GM23338 (cell line): ENCODE data around the gene ZCCHC2. TPM values are rescaled to one million over a fixed set of nuclear protein-coding genes. Genes with fewer than 3 reads are reported as not detected.

Experiments
- ATAC-seq: fragments of 200-7000 bp; cut with Tn5 transposase; 3 replicates; pipeline ENCODE4 v1.9.1; 2020
- DNase-seq: peaks from one replicate; pipeline ENCODE4 v3.0.0-alpha.2; 2015; ENCODE audit warnings: low spot score
- H2AFZ ChIP-seq: fragments of 200-600 bp; sonication (generic); 2 replicates; pipeline ENCODE4 v1.8.0; 2016; ENCODE audit warnings: antibody characterized with exemption, mild to moderate bottlenecking, moderate library complexity
- H3F3A ChIP-seq: fragments of 200-600 bp; sonication (generic); replicated peaks from 2 replicates; pipeline ENCODE4 v1.8.0; 2017; ENCODE audit warnings: antibody characterized with exemption, mixed run types, low read depth
- H3K27ac ChIP-seq: fragments of 200-600 bp; sonication (generic); 2 replicates; pipeline ENCODE4 v1.6.1; 2016; ENCODE audit warnings: low read depth
- H3K27me3 ChIP-seq: fragments of 200-600 bp; sonication (generic); 2 replicates; pipeline ENCODE4 v1.8.0; 2016; ENCODE audit warnings: mild to moderate bottlenecking, mixed run types, moderate library complexity; ENCODE audit not compliant: insufficient read depth
- H3K36me3 ChIP-seq: fragments of 200-600 bp; sonication (generic); 2 replicates; pipeline ENCODE4 v1.8.0; 2016; ENCODE audit warnings: mild to moderate bottlenecking; ENCODE audit not compliant: insufficient read depth
- H3K4me1 ChIP-seq: fragments of 200-600 bp; sonication (generic); 2 replicates; pipeline ENCODE4 v1.8.0; 2016; ENCODE audit warnings: mild to moderate bottlenecking, moderate library complexity; ENCODE audit not compliant: insufficient read depth
- H3K4me2 ChIP-seq: fragments of 200-600 bp; sonication (generic); 2 replicates; pipeline ENCODE4 v1.7.1; 2017; ENCODE audit warnings: mixed run types
- H3K4me3 ChIP-seq: fragments of 200-600 bp; sonication (generic); 2 replicates; pipeline ENCODE4 v1.6.1; 2016; ENCODE audit warnings: mixed run types
- H3K79me2 ChIP-seq: fragments of 200-600 bp; sonication (generic); replicated peaks from 2 replicates; pipeline ENCODE4 v1.8.0; 2017; ENCODE audit warnings: mild to moderate bottlenecking; ENCODE audit not compliant: insufficient read depth
- H3K9me2 ChIP-seq: fragments of 200-600 bp; sonication (generic); 2 replicates; pipeline ENCODE4 v1.8.0; 2017; ENCODE audit not compliant: insufficient read depth
- H4K20me1 ChIP-seq: fragments of 200-600 bp; sonication (generic); replicated peaks from 2 replicates; pipeline ENCODE4 v1.8.0; 2017; ENCODE audit warnings: mild to moderate bottlenecking; ENCODE audit not compliant: insufficient read depth
- H3K27ac Mint-ChIP-seq: 2 replicates; pipeline ENCODE4 v1.8.0; 2020; ENCODE audit warnings: inconsistent platforms, mild to moderate bottlenecking, moderate library complexity, mixed read lengths
- H3K27me3 Mint-ChIP-seq: 3 replicates; pipeline ENCODE4 v1.8.0; 2022; ENCODE audit warnings: low read depth, mild to moderate bottlenecking, moderate library complexity, mixed read lengths, inconsistent platforms; ENCODE audit not compliant: insufficient read depth, poor library complexity
- H3K36me3 Mint-ChIP-seq: 3 replicates; pipeline ENCODE4 v1.8.0; 2021; ENCODE audit warnings: low read depth, mild to moderate bottlenecking, inconsistent platforms, moderate library complexity, mixed read lengths
- H3K4me1 Mint-ChIP-seq: 3 replicates; pipeline ENCODE4 v1.8.0; 2020; ENCODE audit warnings: mild to moderate bottlenecking, inconsistent platforms, mixed read lengths
- H3K4me3 Mint-ChIP-seq: 3 replicates; pipeline ENCODE4 v1.8.0; 2021; ENCODE audit warnings: moderate library complexity, mild to moderate bottlenecking, inconsistent platforms, mixed read lengths
- H3K9me3 Mint-ChIP-seq: 3 replicates; pipeline ENCODE4 v1.8.0; 2020; ENCODE audit warnings: moderate library complexity, mild to moderate bottlenecking, inconsistent platforms, mixed read lengths
- CREB1 ChIP-seq: fragments of 250-450 bp; sonication (Bioruptor Pico); IDR thresholded peaks from 2 replicates; pipeline ENCODE4 v1.5.0; 2020; ENCODE audit warnings: low read depth, mild to moderate bottlenecking, moderate library complexity
- EZH2 ChIP-seq: fragments of 200-600 bp; sonication (generic); IDR thresholded peaks from one replicate; pipeline ENCODE4 v1.8.0; 2017; ENCODE audit warnings: antibody characterized with exemption, mild to moderate bottlenecking, low read depth; ENCODE audit not compliant: unreplicated experiment
- EZH2phosphoT487 ChIP-seq: fragments of 200-600 bp; sonication (generic); IDR thresholded peaks from one replicate; pipeline ENCODE4 v1.8.1; 2018; ENCODE audit warnings: antibody characterized with exemption; ENCODE audit not compliant: unreplicated experiment
- JUNB ChIP-seq: IDR thresholded peaks from one replicate; pipeline ENCODE4 v1.6.1; 2016; ENCODE audit warnings: antibody characterized with exemption; ENCODE audit not compliant: unreplicated experiment
- NANOG ChIP-seq: IDR thresholded peaks from 2 replicates; pipeline ENCODE4 v1.6.1; 2016; ENCODE audit warnings: antibody characterized with exemption, borderline replicate concordance
- POLR2AphosphoS5 ChIP-seq: IDR thresholded peaks from 2 replicates; pipeline ENCODE4 v1.6.1; 2016; ENCODE audit warnings: antibody characterized with exemption, low read depth
- STAT1 ChIP-seq: IDR thresholded peaks from one replicate; pipeline ENCODE4 v1.6.1; 2016; ENCODE audit warnings: antibody characterized with exemption; ENCODE audit not compliant: unreplicated experiment
- ZNF114 ChIP-seq: fragments of 250-450 bp; sonication (Bioruptor Pico); IDR thresholded peaks from 2 replicates; pipeline ENCODE4 v1.5.0; 2020; ENCODE audit warnings: mild to moderate bottlenecking, moderate library complexity
- ZNF331 ChIP-seq: fragments of 250-450 bp; sonication (Bioruptor Pico); IDR thresholded peaks from 2 replicates; pipeline ENCODE4 v1.5.0; 2020; ENCODE audit warnings: low read depth, mild to moderate bottlenecking, moderate library complexity
- polyA plus RNA-seq: library from polyadenylated mRNA; unstranded; fragments of >200 nt; fragmentation: Nextera tagmentation; extraction: Ambion mirVana; gene quantifications from 2 replicates; pipeline ENCODE4 v1.2.1, GENCODE V29; 2016
- total RNA-seq: library from RNA; depleted of rRNA; stranded (reverse); fragments of >200 nt; shearing (Covaris generic); gene quantifications from 2 replicates; pipeline ENCODE4 v1.2.3, GENCODE V29; 2014
- TF ChIP-seq, protein P1 (sequence below): IDR thresholded peaks from 2 replicates; pipeline ENCODE4 v1.6.1; 2016; ENCODE audit warnings: antibody characterized with exemption
- TF ChIP-seq, protein P2 (sequence below): IDR thresholded peaks from one replicate; pipeline ENCODE4 v1.6.1; 2018; ENCODE audit warnings: antibody characterized with exemption; ENCODE audit not compliant: unreplicated experiment
- TF ChIP-seq, protein P3 (sequence below), 2 experiments: fragments of 200-600 bp in 1 of 2; sonication (generic) in 1 of 2; conservative IDR thresholded peaks; 2 replicates each; pipeline versions ENCODE4 v1.5.1 to v1.6.1; 2016 to 2017; ENCODE audit warnings: antibody characterized with exemption in 2 of 2, low read depth in 2 of 2, mild to moderate bottlenecking in 2 of 2, moderate library complexity in 1 of 2

Gene ZCCHC2
- total and polyA plus RNA-seq, 2 experiments from 2014 or later = 5.4 to 15.4 TPM

DNA sequence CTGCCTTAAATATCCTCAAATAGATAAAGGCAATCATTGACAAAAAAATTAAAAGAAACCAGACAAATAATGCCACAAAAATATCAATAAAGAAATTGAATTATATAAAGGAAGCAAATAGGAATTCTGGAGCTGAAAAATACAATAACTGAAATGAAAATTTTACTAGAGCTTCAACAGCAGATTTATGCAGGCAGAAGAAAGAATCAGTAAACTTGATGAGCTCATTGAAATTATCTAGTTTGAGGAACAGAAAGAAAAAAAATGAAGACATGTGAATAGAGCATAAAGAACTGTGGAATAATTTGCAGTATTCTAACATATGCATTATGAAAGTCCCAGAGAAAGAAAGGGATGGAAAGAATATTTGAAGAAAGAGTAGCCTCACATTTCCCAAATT lies 41.9 kb upstream of the ZCCHC2 start:
- Histone ChIP-seq H4K20me1 (no peaks in the 10 kb centered on the region), H3K4me3 (no peak overlapping the region), H3K4me1 (no peaks in the 10 kb centered on the region), H3K27me3 (no peaks in the 10 kb centered on the region), H3K79me2 (no peaks in the 10 kb centered on the region), H3F3A (no peaks in the 10 kb centered on the region), H2AFZ (no peak overlapping the region), H3K9me2 (no peaks in the 10 kb centered on the region), H3K4me2 (no peak overlapping the region), H3K36me3 (no peaks in the 10 kb centered on the region), H3K27ac (no peak overlapping the region)
- TF ChIP-seq, protein P1, sequence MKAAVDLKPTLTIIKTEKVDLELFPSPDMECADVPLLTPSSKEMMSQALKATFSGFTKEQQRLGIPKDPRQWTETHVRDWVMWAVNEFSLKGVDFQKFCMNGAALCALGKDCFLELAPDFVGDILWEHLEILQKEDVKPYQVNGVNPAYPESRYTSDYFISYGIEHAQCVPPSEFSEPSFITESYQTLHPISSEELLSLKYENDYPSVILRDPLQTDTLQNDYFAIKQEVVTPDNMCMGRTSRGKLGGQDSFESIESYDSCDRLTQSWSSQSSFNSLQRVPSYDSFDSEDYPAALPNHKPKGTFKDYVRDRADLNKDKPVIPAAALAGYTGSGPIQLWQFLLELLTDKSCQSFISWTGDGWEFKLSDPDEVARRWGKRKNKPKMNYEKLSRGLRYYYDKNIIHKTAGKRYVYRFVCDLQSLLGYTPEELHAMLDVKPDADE = no peak
- TF ChIP-seq JUNB (no peak), EZH2phosphoT487 (no peak), ZNF114 (CRISPR knock-in tag) (no peak), NANOG (no peak), POLR2AphosphoS5 (no peak), STAT1 (no peak)
- Mint-ChIP-seq H3K27me3 (peaks cover 1% of the 10 kb centered on the region), H3K27ac (no peak overlapping the region), H3K9me3 (peaks cover 16% of the 10 kb centered on the region; the same call in 2 of the 3 replicates), H3K4me1 (peaks cover 4% of the 10 kb centered on the region; the same call in 1 of the 3 replicates), H3K4me3 (no peak overlapping the region), H3K36me3 (no peaks in the 10 kb centered on the region)
- DNase-seq = no peak
- ATAC-seq = no peak

DNA sequence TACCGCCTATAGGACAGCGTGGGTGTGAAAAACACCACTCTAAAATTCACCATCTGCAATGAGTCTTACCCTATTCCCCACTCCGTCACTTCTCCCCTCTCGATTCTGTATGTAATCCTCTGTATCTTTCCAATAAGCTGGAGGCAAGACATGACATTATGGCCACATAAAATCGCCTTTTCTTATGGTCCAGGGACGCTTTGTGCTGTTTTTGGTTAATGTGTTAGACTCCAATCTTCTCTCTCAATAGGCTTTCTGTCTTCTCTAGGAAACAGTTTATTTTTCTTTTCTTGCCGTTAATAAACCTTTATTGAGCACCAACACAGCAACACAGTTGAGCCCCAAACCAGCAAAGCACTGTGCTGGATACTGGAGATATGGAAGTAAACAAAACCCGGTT lies 37.9 kb upstream of the ZCCHC2 start:
- Histone ChIP-seq H2AFZ (no peak overlapping the region), H4K20me1 (no peaks in the 10 kb centered on the region), H3F3A (no peaks in the 10 kb centered on the region), H3K27me3 (no peaks in the 10 kb centered on the region), H3K79me2 (no peaks in the 10 kb centered on the region), H3K36me3 (no peaks in the 10 kb centered on the region), H3K4me3 (no peak overlapping the region), H3K9me2 (no peaks in the 10 kb centered on the region), H3K4me2 (no peak overlapping the region), H3K4me1 (no peaks in the 10 kb centered on the region), H3K27ac (no peak overlapping the region)
- Mint-ChIP-seq H3K4me1 (peaks cover 4% of the 10 kb centered on the region; the same call in 1 of the 3 replicates), H3K4me3 (no peak overlapping the region), H3K36me3 (no peaks in the 10 kb centered on the region), H3K27me3 (peaks cover 1% of the 10 kb centered on the region), H3K27ac (no peak overlapping the region), H3K9me3 (peaks cover 13% of the 10 kb centered on the region; the same call in 2 of the 3 replicates)
- DNase-seq (no peak), ATAC-seq (no peak)
- TF ChIP-seq STAT1 (no peak), EZH2phosphoT487 (no peak), CREB1 (CRISPR knock-in tag) (no peak), JUNB (no peak), ZNF331 (no peak), POLR2AphosphoS5 (no peak), ZNF114 (CRISPR knock-in tag) (no peak), NANOG (no peak), EZH2 (no peak)
- TF ChIP-seq, protein P2, sequence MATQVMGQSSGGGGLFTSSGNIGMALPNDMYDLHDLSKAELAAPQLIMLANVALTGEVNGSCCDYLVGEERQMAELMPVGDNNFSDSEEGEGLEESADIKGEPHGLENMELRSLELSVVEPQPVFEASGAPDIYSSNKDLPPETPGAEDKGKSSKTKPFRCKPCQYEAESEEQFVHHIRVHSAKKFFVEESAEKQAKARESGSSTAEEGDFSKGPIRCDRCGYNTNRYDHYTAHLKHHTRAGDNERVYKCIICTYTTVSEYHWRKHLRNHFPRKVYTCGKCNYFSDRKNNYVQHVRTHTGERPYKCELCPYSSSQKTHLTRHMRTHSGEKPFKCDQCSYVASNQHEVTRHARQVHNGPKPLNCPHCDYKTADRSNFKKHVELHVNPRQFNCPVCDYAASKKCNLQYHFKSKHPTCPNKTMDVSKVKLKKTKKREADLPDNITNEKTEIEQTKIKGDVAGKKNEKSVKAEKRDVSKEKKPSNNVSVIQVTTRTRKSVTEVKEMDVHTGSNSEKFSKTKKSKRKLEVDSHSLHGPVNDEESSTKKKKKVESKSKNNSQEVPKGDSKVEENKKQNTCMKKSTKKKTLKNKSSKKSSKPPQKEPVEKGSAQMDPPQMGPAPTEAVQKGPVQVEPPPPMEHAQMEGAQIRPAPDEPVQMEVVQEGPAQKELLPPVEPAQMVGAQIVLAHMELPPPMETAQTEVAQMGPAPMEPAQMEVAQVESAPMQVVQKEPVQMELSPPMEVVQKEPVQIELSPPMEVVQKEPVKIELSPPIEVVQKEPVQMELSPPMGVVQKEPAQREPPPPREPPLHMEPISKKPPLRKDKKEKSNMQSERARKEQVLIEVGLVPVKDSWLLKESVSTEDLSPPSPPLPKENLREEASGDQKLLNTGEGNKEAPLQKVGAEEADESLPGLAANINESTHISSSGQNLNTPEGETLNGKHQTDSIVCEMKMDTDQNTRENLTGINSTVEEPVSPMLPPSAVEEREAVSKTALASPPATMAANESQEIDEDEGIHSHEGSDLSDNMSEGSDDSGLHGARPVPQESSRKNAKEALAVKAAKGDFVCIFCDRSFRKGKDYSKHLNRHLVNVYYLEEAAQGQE = no peak
- TF ChIP-seq, protein P3, sequence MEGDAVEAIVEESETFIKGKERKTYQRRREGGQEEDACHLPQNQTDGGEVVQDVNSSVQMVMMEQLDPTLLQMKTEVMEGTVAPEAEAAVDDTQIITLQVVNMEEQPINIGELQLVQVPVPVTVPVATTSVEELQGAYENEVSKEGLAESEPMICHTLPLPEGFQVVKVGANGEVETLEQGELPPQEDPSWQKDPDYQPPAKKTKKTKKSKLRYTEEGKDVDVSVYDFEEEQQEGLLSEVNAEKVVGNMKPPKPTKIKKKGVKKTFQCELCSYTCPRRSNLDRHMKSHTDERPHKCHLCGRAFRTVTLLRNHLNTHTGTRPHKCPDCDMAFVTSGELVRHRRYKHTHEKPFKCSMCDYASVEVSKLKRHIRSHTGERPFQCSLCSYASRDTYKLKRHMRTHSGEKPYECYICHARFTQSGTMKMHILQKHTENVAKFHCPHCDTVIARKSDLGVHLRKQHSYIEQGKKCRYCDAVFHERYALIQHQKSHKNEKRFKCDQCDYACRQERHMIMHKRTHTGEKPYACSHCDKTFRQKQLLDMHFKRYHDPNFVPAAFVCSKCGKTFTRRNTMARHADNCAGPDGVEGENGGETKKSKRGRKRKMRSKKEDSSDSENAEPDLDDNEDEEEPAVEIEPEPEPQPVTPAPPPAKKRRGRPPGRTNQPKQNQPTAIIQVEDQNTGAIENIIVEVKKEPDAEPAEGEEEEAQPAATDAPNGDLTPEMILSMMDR (conservative IDR thresholded peaks at IDR 0.05; ENCODE audit: low read depth in 2 of 2) = no peak
